NCI-H1436 treated with DMSO at 0.1 percent for 48 hours (cell line): ENCODE data around the gene SMPD3.

Experiments used
- DNase-seq: peaks from one replicate; lab custom pipeline; 2025; lab: John Stamatoyannopoulos, UW

The SMPD3 gene

DNA sequence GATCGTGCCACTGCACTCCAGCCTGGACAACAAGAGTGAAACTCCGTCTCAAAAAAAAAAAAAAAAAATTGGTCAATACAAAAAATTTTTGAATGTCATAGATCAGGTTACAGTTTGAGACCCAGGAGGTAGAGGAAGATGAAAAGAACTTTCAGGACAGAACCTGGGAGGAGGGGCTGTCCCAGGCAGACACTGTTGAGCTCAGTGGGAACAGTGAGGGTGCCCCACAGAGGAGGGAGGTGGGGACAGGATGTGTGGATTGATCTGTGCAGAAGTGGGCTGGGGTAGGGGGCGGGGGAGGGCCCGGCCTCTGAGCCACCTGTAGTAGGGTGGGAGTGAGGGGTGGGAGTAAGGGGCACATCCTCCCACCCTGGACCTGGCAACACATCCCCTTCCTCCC is 79.1 kb downstream of the SMPD3 start:
- no peak for DNase-seq

DNA sequence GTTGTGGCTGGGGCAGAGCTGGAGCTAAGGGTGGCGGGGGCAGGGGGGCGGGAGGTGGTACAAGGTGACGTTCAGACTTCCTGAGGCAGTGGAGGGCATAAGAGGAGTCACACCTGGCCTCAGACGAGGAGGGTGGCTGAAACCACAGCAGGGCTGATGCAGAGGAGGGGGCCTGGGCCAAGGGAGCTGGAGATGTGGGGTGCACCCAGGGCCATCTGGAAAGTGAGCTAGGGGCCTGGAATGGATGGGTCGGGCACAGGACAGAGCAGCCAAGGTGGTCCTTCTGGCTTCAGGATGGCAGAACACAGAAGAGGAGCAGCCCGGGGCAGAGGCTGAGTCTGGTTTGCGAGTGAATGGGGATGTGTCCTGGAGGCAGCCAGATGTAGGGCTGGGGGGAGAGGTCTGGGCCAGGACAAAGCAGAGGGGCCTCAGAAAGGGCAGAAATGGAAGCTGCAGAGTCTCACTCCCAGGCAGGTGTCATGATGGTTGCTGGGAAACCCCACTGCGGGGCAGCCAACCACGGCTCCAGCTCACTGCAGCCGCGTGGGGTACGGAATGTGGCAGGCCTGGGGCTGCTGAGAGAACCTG is 79.9 kb downstream of the SMPD3 start:
- DNase-seq = no peak

GRCh38 chr16:68367891-68368290 is 80.4 kb downstream of the SMPD3 start:
- no peak for DNase-seq

GRCh38 chr16:68367440-68367839 is 80.9 kb downstream of the SMPD3 start:
- no peak for DNase-seq

GRCh38 chr16:68367030-68367429 is 81.3 kb downstream of the SMPD3 start:
- no peak for DNase-seq

GRCh38 chr16:68366062-68366461 is 82.2 kb downstream of the SMPD3 start:
- no peak for DNase-seq

- no peak for DNase-seq
These were observed 83.0 kb downstream of the SMPD3 start for GRCh38 chr16:68365167-68365817.

DNA sequence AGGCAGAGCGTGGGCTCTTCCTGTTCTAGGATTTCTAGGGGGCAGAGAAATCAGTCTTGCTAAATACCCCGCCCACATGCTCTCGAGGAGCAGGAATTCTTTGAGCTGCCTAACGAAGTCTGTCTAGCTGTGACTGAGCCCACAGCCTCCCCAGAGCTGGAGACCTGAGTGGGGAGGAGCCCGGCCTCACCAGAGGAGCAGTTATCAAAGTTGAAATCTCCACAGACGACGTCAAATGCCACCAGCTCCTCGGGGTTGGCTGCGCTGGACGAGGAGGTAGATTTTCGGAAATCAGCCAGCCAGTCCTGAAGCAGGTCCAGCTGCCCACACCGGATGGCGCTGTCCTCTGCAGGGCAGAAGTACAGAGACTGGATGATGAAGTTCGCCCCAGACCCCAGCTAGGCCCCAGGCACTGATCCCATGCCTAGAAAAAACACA is 83.7 kb downstream of the SMPD3 start:
- DNase-seq = no peak

DNA sequence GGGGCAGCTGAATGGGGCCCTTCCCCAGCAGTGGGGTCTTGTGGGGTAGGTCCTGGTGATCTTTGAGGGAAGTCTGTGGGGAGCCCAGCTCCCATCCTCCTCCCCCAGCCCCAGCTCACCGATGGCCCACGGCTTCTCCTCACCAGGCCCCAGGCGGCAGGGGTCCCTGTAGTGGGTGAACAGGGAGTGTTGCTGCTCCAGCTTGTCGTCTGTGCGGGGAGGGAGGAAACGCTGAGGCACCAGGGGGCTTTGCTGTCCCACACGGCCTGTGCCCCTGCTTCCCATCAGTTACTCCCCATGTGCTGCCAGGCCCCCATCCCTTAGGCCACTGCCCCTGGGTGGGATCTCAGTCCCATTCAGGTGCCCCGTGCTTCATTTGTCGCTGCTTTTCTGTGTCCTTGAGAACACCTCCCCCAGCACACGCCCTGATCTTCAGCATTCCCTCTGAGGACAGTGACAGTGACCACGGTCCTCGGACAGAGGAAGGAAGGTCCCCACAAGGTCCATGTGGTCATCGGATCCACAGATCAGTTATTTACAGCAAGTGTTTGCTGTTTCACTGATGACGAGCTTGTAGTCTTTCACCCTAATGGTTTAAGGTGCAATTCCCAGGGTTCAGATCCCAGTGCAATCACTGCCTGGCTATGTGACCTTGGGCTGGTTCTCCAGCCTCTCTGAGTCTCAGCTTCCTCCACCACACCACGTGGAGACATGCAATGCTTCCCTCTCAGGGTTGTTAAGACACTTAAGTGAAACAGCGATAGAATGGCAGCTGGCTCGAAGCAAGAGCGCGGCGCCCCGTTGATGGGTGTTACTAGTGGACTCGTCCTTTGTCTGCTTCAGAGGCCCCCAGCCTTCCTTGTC is 84.4 kb downstream of the SMPD3 start:
- DNase-seq = no peak

DNA sequence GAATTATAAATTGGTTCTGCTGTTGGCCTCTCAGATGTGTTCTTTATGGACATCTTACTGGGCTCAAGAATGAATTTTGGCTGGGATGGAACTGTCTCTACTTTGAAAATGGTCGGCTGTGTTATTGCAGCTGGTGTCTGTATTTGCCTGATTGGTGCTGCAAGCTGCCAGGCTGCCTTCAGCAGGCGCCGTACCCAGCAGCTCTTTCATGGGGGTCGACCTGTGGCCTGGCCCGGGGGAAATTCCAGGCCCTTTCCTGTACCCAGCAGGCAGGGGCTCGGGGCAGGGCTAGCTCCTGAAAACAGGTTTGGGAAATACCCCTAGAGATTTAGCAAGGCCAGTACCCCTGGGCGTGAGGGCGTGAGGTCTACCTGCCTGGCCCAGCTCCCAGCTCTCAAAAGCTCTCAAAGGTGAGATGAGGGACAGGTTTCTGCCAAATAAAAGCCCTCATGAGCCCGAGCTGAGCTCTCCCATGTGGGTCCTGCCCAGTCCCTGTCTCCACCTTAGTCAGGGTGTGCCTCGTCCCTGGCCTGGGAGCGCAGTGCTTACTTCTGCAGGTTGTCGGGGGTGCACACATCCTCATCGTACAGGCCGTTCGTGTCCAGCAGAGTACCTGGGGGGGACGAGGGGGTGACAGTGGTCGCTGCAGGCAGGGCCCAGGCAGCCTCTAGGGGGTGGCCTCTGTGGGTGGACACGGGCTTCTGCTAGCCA is 85.2 kb downstream of the SMPD3 start:
- no peak for DNase-seq

- no peak for DNase-seq
These were observed 85.9 kb downstream of the SMPD3 start for GRCh38 chr16:68362262-68362913.

- no peak for DNase-seq
These were observed 86.8 kb downstream of the SMPD3 start for GRCh38 chr16:68361485-68361884.

DNA sequence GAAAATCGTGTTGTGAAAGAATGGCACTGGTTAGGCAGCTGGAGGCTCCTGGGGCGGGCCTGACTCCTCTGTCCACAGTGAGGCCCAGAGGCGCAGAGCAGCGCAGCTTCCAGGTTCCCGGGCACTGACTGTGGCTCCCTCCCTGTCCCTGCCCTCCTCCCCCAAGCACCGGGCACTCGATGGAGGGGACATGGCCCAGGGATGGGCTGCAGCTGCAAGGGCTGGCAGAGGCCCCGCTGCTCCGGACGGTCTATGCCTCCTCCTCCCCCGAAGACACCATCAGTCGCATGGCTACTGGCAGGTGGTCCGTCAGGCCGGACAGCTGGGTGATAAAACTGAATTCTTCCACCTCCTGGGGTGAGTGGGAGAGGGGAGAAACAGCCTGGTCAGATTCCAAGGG is 87.4 kb downstream of the SMPD3 start:
- DNase-seq = no peak

DNA sequence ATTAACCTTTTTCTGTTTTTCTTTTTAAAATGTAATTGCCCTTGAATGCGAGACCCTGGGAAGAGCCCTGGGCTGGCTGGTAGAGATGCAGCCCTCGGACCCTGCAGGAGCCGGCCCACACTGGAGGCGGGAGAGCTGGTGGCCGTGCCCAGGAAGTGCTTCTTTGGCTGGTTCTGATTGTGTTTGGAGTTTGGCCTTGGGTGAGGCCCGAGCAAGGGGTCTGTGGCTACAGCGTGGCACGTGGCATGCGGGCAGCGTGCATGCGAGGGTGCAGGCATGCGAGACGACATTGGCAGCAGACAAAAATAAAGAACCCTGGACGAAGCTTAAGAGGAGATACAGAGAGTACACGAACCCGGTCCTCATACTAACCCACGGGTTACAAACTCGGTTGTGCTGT is 87.8 kb downstream of the SMPD3 start:
- no peak for DNase-seq

- no peak for DNase-seq
These were observed 88.7 kb downstream of the SMPD3 start for GRCh38 chr16:68359398-68360191.

DNA sequence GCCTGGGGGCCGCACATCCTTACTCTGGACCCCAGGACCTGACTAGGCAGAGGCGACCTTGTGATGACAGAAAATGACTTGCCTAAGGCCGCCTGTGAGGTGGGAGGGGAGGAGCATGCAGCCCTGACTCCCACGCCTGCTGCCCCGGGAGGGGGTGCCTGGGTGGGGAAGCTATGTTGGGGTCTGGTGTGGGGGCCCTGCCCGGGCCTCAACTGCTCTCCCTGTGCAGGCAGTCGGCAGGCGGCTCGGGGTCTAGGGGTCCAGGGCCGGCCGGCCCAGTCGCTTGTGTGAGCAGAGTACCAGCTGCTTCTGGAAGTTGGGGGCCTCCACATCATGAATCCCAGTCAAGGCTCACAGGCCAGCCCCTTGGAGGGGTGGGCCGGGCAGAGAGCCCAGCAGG is 89.4 kb downstream of the SMPD3 start:
- DNase-seq = no peak

- DNase-seq = no peak
These were observed 90.4 kb downstream of the SMPD3 start for GRCh38 chr16:68357923-68358322.

- no peak for DNase-seq
These were observed 90.8 kb downstream of the SMPD3 start for GRCh38 chr16:68357521-68357922.

DNA sequence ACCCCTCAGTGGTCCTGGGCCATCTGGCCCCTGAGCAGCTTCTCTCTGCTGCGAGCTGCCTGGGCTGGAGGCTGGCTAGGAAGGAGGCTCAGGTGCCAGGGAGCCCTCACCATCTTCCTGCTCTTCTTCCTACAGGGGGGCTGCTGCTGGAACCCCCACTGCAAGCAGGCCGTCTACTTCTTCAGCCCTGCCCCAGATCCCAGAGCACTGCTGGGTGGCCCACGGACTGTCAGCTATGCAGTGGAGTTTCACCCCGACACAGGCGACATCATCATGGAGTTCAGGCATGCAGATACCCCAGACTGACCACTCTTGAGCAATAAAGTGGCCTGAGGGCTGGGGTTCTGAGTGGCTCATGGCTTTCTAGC is 91.4 kb downstream of the SMPD3 start:
- no peak for DNase-seq

GRCh38 chr16:68356249-68356918 is 91.9 kb downstream of the SMPD3 start:
- DNase-seq = no peak
